Measurements from ENCODE around the gene MACROH2A1.

Gene MACROH2A1

DNA sequence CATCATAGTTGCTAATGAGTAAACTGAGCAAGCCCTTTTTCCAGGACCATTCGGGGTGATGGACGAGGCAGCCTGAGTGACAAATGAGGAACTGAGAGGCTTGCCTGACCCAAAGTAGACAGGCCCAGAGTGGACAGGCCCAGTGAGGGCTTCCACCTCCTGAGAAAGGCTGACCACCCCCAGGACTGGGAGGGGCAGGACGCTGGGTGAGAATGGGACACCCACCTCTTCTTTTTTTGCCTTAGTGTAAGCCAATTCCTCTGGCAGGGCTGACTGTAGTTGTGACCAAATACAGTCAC lies 68.3 kb downstream of the MACROH2A1 start:
- TF ChIP-seq, protein P1, sequence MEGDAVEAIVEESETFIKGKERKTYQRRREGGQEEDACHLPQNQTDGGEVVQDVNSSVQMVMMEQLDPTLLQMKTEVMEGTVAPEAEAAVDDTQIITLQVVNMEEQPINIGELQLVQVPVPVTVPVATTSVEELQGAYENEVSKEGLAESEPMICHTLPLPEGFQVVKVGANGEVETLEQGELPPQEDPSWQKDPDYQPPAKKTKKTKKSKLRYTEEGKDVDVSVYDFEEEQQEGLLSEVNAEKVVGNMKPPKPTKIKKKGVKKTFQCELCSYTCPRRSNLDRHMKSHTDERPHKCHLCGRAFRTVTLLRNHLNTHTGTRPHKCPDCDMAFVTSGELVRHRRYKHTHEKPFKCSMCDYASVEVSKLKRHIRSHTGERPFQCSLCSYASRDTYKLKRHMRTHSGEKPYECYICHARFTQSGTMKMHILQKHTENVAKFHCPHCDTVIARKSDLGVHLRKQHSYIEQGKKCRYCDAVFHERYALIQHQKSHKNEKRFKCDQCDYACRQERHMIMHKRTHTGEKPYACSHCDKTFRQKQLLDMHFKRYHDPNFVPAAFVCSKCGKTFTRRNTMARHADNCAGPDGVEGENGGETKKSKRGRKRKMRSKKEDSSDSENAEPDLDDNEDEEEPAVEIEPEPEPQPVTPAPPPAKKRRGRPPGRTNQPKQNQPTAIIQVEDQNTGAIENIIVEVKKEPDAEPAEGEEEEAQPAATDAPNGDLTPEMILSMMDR (IDR thresholded peaks at IDR 0.05; ENCODE audit: control insufficient read depth, insufficient read depth, low read depth, low read length, missing control alignments) = no peak
- no peak overlapping the region for H3K4me3 ChIP-seq (ENCODE audit: control insufficient read depth, low read depth, low read length)
- no peak for DNase-seq (ENCODE audit: low read depth)

DNA sequence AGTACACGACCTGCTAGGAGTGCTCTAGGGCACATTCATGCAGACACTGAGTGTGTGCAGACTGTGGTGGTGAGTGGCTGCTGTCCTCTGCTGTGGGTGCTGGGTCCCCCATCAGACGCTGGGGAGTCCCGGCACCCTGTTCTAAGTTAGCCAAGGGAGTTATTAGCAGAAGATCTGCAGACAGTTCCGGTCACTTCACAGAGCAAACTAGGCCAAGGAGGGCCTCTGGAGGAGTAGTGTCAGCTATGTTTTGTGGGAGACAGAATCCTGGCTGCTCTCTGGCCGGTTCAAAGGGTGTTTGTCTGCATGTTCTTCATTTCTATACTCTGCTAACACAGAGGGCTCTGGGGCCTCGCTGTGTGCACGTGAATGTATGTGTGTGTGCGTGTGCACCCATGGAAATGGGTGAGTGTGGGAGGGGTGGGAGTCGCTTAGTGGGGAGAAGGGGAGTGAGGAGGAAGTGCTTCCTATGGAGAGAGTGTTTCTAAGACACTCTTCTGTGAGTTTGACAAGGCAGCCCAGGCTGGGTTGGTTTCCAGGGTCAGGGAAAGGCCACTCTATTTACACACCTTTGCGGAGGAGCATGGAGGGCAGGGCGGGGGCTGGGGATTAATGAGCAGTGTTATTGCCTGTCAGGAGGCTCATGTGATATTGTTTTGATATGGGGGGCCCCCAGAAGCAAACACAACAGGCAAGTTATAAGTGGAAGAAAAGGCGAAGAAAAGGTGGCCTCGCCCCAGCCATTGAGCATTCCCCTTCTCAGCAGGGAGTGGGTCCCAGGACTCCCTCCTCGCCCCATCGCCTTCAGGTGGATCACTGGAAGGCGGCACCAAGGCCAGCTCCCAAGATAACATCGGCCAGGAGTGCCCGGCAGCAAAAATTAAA lies 68.9 kb downstream of the MACROH2A1 start:
- DNase-seq (ENCODE audit: low read depth) = no peak
- TF ChIP-seq, protein P1 (IDR thresholded peaks at IDR 0.05; ENCODE audit: control insufficient read depth, insufficient read depth, low read depth, low read length, missing control alignments) = no peak
- H3K4me3 ChIP-seq (ENCODE audit: control insufficient read depth, low read depth, low read length) = no peak overlapping the region

DNA sequence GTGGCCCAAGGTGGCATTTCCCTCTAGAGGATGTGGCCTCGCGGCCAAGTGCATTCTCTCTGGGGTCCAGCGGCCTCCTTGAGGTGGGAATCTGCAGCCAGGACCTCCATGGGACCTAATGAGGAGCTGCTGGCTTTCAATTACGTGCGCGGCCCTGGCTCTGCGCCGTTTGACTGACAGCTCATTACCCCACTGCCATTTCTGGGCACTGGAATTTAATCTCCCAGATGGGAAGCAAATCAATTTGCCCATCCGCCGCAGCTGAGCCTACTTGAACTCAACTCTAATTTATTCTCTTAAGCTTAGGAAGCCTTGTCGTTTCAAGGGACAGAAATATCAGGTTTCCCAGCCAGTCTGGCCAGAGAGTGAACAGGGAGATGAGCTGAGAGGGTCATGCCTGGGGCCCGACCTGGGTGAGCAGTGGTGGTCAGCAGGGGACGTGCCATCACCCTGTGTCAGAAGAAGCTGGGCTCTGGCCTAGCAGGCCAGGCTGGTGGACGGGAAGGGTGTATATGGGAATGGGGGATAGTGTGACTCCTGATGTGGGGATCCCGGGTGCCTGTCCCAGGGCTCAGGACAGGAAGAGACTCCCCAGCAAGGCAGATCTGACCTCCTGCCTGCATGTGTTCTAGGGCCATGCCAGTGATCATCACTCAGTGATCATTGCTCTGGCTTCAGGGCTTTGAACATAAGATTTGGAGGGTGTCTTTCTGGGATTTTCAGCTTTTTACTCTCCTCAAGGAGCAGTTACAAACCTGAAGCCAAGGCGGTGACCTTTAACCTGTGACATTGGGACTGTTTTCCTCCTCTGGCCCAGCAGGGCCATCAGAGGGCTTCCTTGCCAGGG lies 69.7 kb downstream of the MACROH2A1 start:
- TF ChIP-seq, protein P1 (IDR thresholded peaks at IDR 0.05; ENCODE audit: control insufficient read depth, insufficient read depth, low read depth, low read length, missing control alignments) = no peak
- DNase-seq (ENCODE audit: low read depth) = no peak
- H3K4me3 ChIP-seq (ENCODE audit: control insufficient read depth, low read depth, low read length) = no peak overlapping the region

DNA sequence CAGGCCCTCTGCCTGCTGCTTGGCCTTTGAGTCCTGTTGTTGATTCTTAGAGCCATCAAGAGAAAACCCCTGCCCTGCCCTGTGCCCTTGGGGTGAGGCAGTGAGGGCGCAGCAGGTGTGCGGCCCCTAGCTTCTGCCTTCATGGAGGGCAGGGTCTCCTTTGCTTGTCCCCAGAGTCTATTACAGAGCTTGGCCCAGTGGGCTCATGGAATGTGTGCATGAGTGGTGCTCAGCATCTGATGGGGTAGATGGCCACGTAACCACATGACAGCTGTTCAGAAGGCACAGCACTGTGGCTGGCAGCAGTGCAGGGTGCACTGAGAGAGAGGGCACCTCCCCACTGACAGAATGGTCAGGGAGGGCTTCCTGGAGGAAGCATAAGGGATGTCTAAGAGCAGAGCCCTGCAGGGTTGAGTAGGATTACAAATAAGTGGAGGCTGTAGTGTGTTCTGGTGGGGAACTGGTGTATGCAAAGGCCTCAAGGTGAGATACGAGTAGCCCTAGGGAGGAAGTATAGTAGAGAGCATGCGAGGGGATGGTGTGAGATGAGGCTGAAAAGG lies 70.8 kb downstream of the MACROH2A1 start:
- no peak overlapping the region for H3K4me3 ChIP-seq (ENCODE audit: control insufficient read depth, low read depth, low read length)
- no peak for DNase-seq (ENCODE audit: low read depth)
- TF ChIP-seq, protein P1 (IDR thresholded peaks at IDR 0.05; ENCODE audit: control insufficient read depth, insufficient read depth, low read depth, low read length, missing control alignments) = no peak

DNA sequence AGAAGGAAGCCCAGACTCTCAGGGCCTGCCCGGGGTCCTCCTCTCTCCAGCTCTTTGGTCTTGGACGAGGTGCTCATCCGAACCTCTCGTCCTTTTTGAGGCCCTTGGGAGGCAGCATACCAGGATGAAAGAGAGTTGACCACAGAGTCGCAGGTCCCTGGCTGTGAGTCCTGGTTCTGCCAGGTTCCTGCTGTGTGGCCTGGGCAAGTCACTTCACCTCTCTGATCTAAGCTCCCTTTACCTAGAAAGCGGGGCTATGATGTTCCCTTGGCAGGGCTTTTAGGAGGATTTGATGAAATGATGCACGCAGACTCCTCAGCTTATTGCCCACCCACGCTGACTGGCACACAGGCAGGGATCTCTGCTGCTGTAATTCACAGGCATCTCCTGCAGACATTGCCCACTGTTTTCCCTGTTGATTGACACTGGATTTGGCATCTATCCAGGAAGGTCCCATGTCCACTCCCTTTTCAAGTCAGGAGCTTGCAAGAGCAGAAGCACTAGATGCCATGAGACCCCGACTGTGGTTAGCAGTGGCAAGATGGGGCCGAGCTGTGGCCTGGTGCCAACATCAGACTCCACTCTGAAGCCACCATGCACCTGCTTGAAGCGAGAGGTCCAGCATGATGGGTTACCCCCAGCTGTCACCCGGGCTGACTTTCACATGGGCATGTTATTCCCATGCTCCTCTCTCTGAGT lies 71.5 kb downstream of the MACROH2A1 start:
- TF ChIP-seq, protein P1 (IDR thresholded peaks at IDR 0.05; ENCODE audit: control insufficient read depth, insufficient read depth, low read depth, low read length, missing control alignments) = no peak
- DNase-seq (ENCODE audit: low read depth) = no peak
- H3K4me3 ChIP-seq (ENCODE audit: control insufficient read depth, low read depth, low read length) = no peak overlapping the region

Measured in AG09309 (cell line).